GM19372 (cell line): ENCODE results near the gene EXOC3L4.

Experiments used
- ATAC-seq: cut with Tn5 transposase; IDR thresholded peaks from one replicate; pipeline ENCODE4 v1.9.1; 2021; ENCODE audit warnings: mild to moderate bottlenecking, low read depth, moderate library complexity; ENCODE audit not compliant: unreplicated experiment

EXOC3L4 gene

DNA sequence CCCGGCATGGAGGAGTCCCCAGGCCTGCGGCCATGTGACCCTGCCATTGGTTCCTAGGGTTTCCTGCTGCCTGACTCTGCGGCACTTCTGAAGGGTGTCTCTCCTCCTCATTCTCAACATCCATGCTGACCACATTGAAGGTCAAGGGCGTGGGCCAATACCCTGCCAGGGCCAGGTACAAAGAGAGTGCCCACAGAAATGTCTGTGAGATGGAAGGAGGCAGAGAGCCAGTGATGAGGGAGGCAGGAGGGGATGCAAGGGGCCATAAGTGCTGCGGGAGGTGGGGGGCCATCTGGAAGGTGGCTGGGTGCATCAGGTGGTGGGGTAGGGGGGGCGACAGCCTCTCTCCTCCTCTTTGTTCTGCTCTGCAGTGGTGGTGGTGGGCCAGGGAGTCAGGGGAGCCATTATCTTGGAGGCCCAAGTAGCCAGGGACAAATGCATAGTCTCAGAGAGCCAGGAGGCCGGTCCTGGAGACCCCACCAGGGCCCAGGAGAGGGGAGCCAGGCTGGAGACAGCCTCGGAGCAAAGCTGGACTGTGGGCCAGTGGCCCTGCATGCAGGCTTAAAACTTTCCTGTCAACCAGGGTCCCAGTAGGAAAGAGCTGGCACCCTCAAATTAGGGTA is 24.2 kb upstream of the EXOC3L4 start:
- ATAC-seq, result no peak

DNA sequence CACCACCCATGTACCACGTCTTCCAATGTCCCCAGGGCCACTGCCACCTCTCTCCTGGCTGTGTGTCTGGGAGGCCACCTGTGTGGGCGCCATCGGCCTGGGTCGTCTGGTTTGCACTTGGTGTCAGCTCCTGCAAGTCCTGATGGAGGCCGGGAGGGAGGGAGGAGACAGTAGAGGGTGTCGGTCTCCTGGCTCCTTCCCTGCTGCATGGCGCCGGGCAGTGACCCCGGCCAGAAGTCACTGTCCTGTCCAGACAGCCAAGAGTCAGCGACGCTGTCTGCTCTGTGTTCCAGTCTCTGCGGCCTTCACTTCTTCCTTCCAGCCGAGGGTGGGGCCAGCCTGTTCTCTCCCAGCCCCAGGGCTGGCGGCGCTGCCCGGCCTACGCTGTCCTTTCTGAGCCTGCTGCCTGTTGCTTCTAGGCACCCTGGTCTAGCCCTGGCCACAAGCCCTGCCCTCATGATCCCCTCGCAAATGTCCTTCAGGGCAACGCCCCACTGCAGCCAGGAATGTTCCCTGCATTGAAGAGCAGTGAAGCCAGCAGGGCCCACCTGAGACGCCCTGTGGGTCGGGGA is 23.5 kb upstream of the EXOC3L4 start:
- ATAC-seq, result no peak

DNA sequence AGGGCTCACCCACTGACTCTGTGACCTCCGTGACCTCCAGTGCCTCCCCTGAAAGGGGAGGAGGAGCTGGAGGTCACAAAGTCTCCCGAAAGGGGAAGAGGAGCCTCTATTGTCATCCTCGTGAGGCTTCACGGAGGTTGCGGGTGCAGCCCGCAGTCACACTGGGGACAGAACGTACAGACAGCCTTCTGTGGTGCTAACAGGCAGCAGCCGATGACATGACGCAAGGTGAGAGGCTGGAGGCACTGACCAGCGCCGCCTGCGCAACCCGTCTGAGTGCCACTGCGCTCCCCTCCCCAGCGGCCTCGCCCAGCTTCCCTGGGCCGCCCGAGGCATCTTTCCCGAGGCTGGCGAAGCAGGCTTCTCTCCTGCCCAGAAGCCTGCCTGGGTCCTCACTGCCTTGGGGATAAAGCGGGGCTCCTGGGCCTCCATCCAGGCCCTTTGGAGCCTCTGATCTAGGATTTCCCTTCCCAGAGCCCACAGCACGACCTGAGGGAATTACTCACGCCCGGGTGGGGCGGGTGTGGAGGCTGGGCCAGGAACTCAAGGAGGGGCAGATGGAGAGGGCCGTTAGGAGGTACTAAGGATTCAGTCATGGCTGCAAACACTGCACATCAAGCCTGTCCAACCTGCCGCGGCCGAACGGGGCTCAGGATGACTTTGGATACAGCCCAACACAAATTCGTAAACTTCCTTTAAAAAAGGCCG is 22.8 kb upstream of the EXOC3L4 start:
- ATAC-seq, result no peak

DNA sequence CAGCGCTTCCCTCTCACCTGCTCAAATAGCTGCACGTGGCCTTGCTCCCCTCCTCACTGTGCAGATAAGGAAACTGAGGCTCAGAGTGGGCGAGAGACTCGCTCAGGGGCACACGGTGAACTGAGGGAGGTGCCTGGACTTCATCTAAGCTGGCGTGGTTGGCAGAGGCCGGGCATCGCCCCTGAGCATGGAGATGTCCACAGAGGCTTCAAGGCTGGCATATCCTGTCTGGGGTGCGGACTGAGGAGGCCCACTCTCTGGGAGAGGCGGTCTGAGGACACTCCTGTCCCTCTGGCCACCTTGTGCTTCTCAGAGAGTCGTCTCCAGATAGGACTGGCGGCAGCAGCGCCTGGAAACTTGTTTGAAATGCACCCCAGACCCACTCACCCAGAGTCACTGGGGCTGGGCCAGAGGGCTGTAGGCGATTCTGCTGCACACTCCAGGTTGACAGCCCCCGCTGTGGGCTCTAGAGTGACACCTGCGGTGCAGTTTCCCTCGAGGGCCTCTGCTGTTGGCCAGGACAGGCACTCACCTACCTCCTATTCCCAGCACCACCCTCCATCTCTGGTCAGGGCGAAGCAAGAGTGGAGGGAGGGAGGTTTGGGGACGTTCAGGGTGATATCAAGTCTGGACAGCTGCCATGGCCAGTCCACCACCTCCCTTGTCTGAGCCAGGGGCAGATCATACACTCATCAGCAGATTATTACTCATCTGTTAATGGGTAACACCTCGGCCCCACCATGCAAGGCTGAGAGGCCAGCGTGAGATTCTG is 21.7 kb upstream of the EXOC3L4 start:
- ATAC-seq, result no peak

DNA sequence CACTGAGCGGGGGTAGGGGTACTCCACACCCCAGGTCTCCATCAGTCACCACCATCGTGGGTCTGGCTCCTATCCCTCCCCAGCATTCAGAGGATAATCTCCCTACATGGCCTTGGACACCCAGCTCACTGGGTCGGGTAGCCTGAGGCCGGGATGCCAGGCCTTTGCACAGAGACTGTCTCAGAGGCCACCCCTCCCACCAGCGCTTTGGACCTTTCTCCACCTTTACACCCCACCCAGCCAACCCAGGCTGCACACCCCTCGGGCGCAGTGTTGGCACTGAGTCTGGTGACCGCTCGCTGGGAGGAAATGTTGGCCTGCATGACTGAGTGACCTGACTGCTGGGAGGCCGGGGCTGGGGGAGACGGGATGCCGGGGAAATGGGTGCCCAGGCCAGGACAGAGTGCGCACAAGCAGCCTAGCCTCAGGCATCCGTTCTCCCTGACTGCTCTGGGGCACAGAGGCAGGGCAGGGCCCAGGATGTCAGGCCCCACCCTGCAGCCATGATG is 21.1 kb upstream of the EXOC3L4 start:
- ATAC-seq, result no peak

DNA sequence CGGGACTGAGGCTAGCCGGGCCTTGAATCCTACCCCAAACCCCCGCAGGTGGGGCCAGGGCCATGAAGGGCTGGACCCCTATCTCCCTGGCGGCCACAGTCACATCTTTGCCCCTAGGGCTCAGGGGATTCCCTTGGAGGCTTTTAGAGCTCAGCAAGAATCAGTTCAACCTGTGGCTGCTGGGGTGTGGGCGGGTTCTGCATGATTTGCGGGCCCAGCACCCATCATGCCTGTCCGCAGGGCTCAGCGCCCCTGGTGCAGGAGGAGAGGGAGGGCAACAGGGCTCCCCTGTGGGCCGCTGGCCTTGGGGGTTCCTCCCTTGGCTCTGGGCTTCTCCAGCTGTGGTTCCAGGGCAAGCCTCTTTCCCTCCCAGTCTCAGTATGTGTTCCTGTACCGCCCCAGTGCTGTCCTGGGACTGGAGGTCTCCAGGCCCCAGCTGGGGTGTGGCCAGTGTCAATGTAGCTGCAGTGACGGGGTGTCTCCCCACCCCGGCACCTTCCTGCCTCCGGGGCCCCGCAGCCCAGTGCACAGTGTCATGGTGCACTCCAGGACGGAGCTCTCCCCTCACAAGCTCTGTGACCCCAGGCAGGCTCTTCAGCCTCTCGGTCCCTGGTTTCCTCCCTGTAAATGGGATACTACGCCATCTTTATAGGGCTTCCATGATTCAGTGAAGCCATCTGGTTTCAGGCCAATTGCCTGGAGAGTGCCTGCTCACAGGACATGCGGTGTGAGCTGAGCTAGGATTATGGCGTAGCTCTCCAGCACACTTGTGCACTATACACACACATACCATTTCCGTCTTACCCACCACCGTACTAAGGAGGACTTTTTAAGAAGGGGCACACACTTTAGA is 20.4 kb upstream of the EXOC3L4 start:
- ATAC-seq, result no peak

DNA sequence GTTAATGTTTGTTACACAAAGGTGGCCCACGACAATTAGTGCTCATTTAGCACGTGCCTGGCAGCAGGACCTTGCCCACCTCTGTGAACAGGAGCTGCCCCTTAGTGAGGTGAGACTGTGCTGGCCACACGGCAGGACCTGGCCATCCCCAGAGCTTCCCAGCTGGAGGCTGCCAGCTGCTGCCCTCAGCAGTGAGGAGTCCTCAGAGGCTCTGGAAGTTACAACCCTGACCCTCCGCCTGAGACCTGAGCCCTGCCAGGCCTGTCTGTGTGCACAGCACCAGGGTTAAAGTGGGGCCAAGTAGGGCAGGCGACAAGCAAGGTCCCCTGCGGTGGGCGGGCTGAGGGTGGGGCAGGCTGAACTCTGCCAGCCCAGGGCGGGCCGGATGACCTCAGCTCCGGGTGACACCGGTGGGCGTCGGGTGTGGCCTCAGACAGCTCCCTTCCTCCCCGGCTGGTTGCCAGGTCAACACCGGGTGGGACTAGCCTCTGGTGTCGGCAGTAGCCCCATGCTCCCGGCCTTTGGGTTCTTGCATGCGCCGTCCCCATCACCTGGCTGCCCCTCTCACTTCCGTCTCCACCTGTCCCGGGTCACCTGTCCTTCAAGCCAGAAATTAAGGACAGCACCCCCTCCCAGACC is 19.7 kb upstream of the EXOC3L4 start:
- ATAC-seq, result no peak

DNA sequence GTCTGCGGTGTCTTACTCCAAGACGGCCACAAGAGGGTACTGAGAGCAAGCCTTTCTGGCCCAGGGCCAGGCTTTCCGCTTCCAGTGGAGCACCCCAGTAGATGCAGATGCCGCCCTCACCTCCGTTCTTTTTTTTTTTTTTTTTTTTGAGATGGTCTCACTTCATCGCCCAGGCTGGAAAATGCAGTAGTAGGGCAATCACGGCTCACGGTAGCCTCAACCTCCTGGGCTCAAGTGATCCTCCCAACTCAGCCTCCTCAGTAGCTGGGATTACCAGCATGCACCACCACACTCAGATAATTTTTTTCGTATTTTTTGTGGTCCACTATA is 16.1 kb upstream of the EXOC3L4 start:
- ATAC-seq, result no peak

DNA sequence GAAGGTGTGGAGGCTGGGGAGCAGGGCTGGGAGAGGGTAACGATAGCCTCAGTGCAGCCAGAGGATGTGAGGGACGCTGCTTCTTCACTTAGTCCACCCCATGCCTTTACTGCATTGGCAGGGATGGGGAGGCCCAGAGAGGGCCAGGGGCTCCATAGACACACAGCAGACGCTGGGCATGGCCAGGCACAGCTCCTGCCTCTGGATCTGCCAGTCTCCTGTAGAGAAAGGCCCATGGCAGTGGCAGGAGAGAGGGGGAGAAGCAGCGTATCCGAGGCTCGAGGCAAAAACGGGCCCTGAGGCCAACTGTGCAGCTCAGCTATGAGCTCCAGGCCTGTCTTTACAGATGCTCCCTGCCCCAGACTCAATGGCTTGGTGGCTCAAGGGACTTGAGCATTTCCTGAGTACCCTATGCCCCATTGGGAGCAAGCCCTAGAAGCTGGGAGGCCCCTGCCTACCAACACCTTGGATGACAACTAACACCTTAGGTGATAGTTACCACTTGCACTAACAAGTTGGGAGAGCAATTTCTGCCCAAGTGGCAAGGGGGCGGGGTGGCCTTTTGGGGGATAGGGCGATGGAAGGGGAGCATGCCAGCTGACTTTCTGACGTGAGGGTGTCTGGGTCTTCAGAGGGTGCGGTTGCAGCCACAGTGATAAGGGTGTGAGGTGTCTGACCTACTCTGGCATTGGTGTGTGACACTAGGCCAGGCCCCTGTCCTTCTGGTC is 15.5 kb upstream of the EXOC3L4 start:
- ATAC-seq, result no peak

DNA sequence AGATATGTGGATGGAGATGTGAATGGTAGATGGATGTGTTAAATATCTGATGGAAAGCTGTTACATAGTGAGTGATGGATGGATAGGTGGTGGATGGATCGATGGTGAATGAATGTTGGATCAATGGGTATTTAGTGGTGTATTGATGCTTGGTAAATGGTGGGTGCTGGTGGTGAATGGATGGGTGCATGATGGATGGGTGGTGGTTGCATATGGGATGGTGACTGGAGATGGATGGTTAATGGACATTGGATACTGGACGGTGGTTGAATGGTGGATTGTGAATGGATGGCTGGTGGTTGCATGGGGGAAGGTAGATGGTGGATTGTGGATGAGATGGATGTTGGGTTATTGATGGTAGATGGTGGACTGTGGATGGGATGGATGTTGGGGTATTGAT is 12.6 kb upstream of the EXOC3L4 start:
- no peak for ATAC-seq

DNA sequence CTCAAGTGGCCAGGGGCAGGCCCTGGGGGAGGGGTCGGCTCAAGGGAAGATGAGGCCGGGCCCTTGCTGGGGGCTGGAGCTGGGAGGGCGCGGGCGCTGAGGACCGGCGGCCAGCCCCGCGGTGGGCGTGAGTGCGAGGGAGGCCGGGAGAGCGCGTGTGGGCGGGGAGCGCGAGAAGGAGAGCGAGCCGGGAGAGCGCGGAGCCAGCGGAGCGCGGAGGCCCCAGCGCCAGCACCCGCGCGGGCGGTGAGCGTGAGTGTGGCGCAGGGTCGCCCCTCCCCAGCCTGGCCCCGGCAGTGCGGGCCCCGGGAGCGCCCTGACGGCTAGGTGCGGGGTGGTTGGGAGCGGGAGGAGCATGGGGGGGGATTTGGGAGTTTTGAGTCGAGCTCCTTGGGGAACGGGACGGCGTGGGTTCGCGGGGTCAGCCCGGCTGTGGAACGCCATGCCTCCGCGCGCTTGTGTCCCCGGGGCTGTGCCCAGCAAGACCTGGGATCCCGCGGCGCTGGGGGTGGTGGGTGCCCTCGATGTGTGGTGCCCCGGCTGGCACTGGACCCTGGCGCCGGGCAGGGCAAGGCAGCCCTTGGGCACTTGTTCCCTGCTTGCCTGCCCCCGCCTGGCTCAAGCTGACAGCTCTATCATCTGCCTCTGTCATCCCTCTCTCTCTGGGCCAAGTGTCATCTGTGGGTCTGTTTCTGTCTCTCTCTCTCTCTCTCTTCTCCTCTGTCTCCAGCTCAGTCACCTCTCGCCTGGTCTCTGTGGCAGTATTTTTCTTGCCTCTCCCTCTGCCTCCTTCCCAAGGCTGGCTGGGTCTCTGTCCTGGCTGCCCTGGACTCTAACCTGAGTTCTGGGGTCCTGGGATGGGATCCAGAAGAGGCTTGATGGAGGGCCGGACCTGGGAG is 10.3 kb upstream of the EXOC3L4 start, which contains the start of gene LBHD2:
TSS of gene LBHD2 (plus strand) at position 190 of the 899 bp plus-strand sequence. CDS start 1,803 bp downstream, outside the sequence.
- no peak for ATAC-seq

DNA sequence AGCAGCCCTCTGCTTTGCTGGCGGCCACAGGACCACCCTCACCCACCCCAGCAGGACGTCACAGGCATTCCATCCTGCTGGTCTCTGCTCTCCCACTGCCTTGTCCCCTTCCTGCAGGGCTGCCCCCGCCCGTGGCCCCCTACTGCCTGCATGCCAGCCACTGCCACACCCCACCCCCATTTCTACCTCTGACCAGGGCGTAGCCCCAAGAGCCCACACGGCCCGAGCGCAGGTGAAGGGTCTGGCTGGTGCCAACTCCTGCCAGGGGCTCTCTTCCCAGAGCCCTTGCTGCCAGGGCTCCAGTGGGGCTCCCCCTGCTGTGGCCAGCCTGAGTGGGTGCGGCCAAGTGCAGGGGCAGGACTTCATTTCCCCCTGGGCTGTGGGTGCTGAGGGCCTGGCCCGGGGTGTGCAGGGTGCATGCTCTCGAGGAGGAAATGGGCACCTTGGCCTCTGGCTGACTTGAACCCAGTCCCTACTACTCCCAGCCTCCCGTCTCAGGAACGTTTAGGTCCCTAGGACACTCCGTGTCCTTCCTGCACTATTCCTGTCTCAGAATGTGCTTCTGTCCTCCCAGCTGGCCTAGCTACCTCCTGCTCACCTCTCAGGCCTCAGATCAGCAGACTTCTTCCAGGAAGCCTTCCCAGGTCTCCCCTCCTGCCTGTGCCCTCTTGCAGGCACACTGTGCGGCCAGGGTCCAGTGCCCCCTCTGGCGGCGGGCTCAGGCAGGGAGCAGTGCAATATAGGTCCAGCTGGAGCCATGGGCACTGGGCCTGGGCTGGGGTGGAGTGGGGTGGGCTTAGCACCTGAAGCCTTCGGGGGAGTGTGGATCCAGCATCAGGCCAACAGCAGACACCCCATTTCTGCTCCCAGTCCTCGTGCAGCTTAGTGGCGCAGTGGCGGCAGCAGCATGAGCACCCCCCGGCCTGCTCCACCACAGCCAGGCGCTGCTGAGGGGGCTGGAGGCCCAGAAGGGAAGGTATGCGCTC is 9.1 kb upstream of the EXOC3L4 start:
- ATAC-seq, result no peak

DNA sequence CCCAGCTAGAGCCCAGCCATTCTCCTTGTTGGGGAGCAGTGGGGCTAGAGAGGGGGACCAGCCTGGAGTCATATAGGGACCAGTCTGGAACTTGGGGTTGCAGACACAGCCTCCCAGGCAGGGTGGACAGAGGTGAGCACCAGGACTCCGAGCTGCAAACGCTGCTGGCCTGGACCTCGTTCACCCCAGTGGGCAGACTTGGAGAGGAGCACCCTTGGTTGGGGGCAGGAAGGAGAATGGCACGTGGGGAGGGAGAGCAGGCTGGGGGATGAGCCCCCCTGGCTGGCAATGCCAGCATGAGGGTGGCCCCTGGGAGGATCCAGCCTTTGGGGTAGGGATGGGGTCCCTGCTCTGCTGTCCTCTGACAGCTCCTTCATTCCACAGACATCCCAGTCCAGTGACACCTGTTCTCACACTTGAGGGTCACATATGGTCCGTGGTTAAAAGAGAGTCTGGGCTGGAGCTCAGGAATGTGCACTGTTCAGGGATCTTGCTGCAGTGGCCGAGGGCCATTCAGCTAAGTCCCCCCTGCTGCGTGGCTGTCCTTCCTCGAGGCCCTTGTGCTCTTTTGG is 7.7 kb upstream of the EXOC3L4 start:
- ATAC-seq, result no peak

DNA sequence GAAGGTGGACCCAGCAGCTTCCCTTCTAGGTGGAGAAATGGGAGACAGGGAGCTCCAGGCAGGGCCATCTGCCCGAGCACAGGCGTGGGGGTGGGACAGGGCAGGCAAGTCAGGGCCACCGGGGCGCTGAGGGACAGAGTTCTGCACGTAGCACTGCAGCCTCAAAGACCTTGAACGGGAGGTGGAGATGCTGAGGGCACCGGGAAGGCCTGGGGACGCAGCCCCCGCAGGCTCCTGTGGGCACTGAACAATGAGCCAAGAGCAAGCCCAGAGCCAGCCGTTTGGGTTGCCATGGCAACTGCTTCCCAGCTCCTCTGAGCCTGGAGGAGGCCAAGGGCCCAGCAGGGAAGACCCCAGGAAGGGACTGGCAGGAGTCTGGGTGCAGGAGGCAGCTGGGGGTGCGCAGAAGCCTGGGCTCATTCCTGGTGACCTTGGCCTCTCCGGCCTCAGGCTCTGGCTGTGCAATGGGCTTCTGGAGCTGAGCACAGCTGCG is 7.1 kb upstream of the EXOC3L4 start:
- no peak for ATAC-seq

DNA sequence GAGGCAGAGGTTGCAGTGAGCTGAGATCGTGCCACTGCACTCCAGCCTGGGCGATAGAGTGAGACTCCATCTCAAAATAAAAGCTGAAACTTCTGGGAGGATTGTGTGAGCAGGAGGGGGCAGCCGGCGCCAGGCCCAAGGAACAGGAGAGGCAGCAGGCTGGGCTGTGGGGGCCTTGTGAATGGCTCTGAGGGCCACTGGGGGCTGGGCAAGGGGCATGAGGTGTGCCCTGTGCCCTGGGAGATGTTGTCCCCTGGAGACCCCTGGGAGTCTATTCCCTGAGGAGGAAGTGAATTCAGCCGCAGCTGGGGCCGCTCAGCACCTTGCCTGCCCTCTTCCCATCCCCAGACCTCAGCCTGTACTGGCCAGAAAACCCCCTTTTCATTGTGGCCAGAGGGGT is 5.6 kb upstream of the EXOC3L4 start:
- no peak for ATAC-seq
